ENCODE measurements around the gene MUC15. TPM values are rescaled to one million over a fixed set of nuclear protein-coding genes. Genes with fewer than 3 reads are reported as not detected.

The MUC15 gene
- total RNA-seq, 1 experiment from 2014 or later: 0.32 TPM

DNA sequence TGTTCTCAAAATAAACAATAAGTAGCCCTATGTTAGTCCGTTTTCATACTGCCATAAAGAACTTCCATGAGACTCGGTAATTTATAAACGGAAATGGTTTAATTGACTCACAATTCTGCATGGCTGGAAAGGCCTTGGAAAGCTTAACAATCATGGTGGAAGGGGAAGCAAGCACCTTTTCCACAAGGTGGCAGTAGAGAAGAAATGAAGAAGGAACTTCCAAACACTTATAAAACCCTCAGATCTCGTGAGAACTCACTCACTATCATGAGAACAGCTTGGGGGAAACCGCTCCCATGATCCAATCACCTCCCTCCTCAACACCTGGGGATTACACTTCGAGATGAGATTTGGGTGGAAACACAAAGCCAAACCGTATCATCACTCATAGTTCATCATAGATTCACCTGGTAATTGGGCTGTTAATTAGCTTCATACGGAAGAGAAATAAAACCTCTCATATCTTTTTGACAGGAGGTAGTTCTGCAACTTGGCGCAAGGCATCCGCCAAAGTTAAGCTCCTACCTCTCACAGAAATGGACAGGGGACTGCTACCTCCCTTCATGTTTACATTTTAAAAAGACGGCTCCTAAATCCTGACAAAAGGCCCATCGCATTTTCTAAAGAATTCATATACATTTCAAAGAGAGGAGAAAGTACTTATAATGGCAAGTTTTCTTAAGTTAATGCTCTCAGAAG, 49.0 kb downstream of the MUC15 start:
- peak; percentile 49 for DNase-seq (ENCODE audit: low read depth, low spot score)
- in situ Hi-C loops (cut with HindIII; ENCODE audit: low pct_unique_long_range_greater_than_20kb, low sequenced_read_pairs): no loop called here

DNA sequence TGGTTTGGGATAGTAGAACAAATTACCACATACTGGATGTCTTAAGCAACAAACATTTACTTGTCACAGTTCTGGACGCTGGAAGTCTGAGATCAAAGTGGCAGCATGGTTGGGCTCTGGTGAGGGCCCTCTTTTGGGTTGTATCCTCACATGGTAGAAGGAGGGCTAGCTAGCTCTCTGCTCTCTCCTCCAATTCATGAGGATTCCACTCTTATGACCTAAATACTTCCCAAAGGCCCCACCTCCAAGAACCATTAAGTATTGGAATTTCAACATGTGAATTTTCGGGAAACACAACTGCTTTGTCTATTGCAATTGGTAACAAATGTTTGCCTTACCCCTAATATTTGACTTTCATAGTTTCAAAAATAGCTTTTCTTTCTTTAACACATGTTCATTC, 52.6 kb downstream of the MUC15 start:
- in situ Hi-C loops (cut with HindIII; ENCODE audit: low pct_unique_long_range_greater_than_20kb, low sequenced_read_pairs): no loop called here
- DNase-seq (ENCODE audit: low read depth, low spot score): peak; percentile 16

DNA sequence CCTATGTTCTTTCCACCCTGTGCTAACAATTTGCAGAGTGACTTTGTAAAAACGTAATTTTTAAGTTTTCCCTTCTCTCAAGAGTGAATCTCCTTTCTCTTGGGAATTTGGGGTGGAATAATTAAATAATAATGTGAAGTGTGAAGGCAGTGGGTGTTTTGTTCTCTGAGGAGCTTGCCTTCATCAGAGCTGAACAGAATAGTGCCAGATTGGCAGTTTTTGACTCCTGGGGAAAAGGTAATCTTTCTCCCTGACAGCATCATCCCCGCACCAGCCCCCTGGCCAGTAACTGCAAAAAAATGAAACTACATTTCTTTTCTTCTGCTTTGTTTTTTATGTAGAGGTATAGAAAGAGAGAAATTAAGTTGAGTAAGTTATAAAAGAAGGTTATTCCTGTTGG, 59.9 kb downstream of the MUC15 start:
- in situ Hi-C loops (cut with HindIII; ENCODE audit: low pct_unique_long_range_greater_than_20kb, low sequenced_read_pairs): no loop called here
- no peak for DNase-seq (ENCODE audit: low read depth, low spot score)

DNA sequence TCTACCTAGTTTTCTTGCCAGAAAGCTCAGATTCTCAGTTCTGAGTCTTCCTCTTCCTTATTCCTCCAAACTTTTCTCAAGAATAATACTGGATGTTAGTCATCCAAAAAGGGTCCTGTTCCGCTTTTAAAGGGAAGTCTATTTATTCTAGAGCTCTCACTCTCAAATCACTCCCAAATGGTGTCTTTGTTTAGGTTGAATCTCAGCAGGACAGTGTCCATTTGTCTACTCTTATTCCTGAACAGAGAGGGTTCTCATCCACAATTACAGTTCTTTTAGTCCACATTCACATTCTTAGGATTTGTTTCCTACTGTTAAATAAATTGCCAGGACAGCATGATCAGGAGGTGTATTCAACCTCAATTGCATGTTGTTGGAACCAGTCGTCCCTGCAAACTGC, 61.3 kb downstream of the MUC15 start:
- in situ Hi-C loops (cut with HindIII; ENCODE audit: low pct_unique_long_range_greater_than_20kb, low sequenced_read_pairs): no loop called here

DNA sequence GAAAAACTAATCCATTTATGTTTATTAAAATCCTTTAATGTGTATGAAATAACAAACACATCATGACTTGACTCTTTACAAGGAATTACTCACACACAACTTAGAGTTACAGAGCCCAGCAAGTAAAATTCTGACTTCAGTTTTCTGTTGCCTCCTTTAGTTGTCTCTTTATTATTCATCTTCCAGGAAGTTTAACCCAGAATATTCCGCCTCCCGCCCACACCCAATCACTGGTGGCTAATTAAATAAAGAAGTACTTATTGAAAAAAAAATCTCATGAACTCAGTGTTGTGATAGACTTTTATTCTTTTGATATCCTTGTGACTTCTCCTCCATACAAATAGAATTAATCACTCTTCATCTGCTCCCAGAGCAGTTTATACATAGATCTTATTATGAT, 61.9 kb downstream of the MUC15 start:
- DNase-seq (ENCODE audit: low read depth, low spot score): peak; percentile 49
- in situ Hi-C loops (cut with HindIII; ENCODE audit: low pct_unique_long_range_greater_than_20kb, low sequenced_read_pairs): no loop called here

More for the DNA sequence above, 61.3 kb downstream of the MUC15 start:
- peak; percentile 96 for DNase-seq (ENCODE audit: low read depth, low spot score)

Other genes starting within 250 kb of the MUC15 start
- 1.5 and 2.0 TPM in 2 replicates for gene ANO3, start 240.1 kb downstream of the MUC15 start, total RNA-seq (2014; rRNA removed; shearing (Covaris generic))
- 0.11 TPM in 1 of 2 replicates, not detected in the other for gene SLC5A12, start 149.8 kb upstream of the MUC15 start, total RNA-seq (2014; rRNA removed; shearing (Covaris generic))